Heart left ventricle (tissue), 16 donors: ENCODE results near the gene NYAP1. TPM values are rescaled to one million over a fixed set of nuclear protein-coding genes. Genes with fewer than 3 reads are reported as not detected.
"Not testable (repeated sequence)": the region's sequence is repeated elsewhere in the genome, so short reads cannot be mapped to it uniquely, and the experiment has no call there.

Experiments
- ATAC-seq, 4 donors: fragments of 200-7000 bp; cut with Tn5 transposase; one replicate each; pipeline ENCODE4 v1.9.1; 2020 to 2022; ENCODE audit warnings: moderate library complexity in 4 of 4, mild to moderate bottlenecking in 3 of 4, moderate number of reproducible peaks in 1 of 4
- DNase-seq, 5 donors: peaks; one replicate each; pipeline ENCODE4 v3.0.0-alpha.2; 2020
- H3K27ac ChIP-seq, 12 donors: fragments of 200-600 bp; sonication (generic) in 4 of 12; one replicate each; pipeline versions ENCODE4 v1.5.0 to v1.8.0; 2016 to 2022; ENCODE audit warnings: mild to moderate bottlenecking in 2 of 12
- H3K27me3 ChIP-seq, 9 donors: fragments of 200-600 bp; sonication (generic) in 2 of 9; one replicate each; pipeline versions ENCODE4 v1.5.1 to v1.8.0; 2016 to 2022; ENCODE audit warnings: mild to moderate bottlenecking in 3 of 9
- H3K36me3 ChIP-seq, 9 donors: fragments of 200-600 bp; sonication (generic) in 2 of 9; one replicate each; pipeline versions ENCODE4 v1.5.0 to v1.8.0; 2018 to 2022; ENCODE audit warnings: mild to moderate bottlenecking in 2 of 9
- H3K4me1 ChIP-seq, 12 donors: fragments of 200-600 bp; sonication (generic) in 4 of 12; one replicate each; pipeline versions ENCODE4 v1.5.0 to v1.8.0; 2016 to 2022; ENCODE audit warnings: mild to moderate bottlenecking in 3 of 12
- H3K4me3 ChIP-seq, 12 donors: fragments of 200-600 bp; sonication (generic) in 4 of 12; one replicate each; pipeline versions ENCODE4 v1.5.0 to v1.8.0; 2017 to 2022; ENCODE audit warnings: mild to moderate bottlenecking in 9 of 12, moderate library complexity in 4 of 12
- H3K9me3 ChIP-seq, 12 donors: fragments of 200-600 bp; sonication (generic) in 4 of 12; one replicate each; pipeline versions ENCODE4 v1.5.0 to v1.8.0; 2016 to 2022; ENCODE audit warnings: mild to moderate bottlenecking in 1 of 12
- CTCF ChIP-seq, 12 donors: fragments of 200-600 bp; sonication (generic) in 4 of 12; IDR thresholded peaks; one replicate each; pipeline versions ENCODE4 v1.5.0 to v1.8.0; 2018 to 2022; ENCODE audit warnings: antibody characterized with exemption in 12 of 12, mild to moderate bottlenecking in 5 of 12
- POLR2A ChIP-seq, 2 donors: fragments of 450-650 bp; IDR thresholded peaks; one replicate each; pipeline ENCODE4 v1.6.1; 2017; ENCODE audit warnings: antibody characterized with exemption in 2 of 2, mild to moderate bottlenecking in 2 of 2, moderate library complexity in 2 of 2
- WGBS, 4 donors: extraction: QIAGEN DNeasy Blood & Tissue Kit in 2 of 4; methylation state at CpG; one replicate each; pipeline versions ENCODE4 v1.1.5 to v1.1.7; 2013 to 2018; 5-methylcytosine and 5-hydroxymethylcytosine counted together
- intact Hi-C, 10 donors: fragments of 100-400 bp; cut with DNase I; formaldehyde crosslinking; loops; one replicate each; pipeline versions ENCODE4 v1.11.1 to v1.14.2; 2022
- polyA plus RNA-seq, 2 donors: library from polyadenylated mRNA; stranded (reverse); fragments of 200-250 nt; gene quantifications; one replicate each; pipeline ENCODE4 v1.2.3, GENCODE V29; 2013
- total RNA-seq, 9 donors: library from RNA; depleted of rRNA in 2 of 9; stranded (reverse); fragments of >200 nt in 2 of 9; fragmentation: NEBNext Ultra II Directional in 3 of 9; extraction: Animal tissue kit (Norgen Biotek cat#: 25700) in 3 of 9; gene quantifications; one replicate each; pipeline versions ENCODE4 v1.1.0 to v1.2.4, GENCODE V29; 2016 to 2023
- donor health status: ischemic (EF 13 %, LVEDD 7.1; RV severe dilation, severe dysfunction).
- donor health status: healthy with polysubstance abuse.
- donor health status: DM: no; HTN: yes; CAD: no.
- donor health status: DM: no; HTN: no; CAD: no.
- donor health status: ischemic (EF 25% LVEDD 6.9; RV normal size, moderate dysfunction).
- donor health status: ischemic (EF 25% LVEDD 5.7; RV mildly dilated, moderate dysfunction).
- donor health status: healthy.
- donor health status: DM: yes; HTN: yes; CAD: no.
- donor health status: ischemic (EF 35%, LVEDD 5.7; RV mildly dilated, moderate dysfunction).
- donor health status: nonischemic (EF 11% LVEDD 7.7; RV severe dilation, severe dysfunction).
- donor health status: DM: yes; HTN: yes; CAD: no.
- donor health status: PGD.
- donor health status: ischemic (EF 29% LVEDD 5.4; RV normal size, mild dysfunction).
- donor health status: nonischemic (EF 23%, LVEDD 6.1; RV moderate dilation, normal function).

Gene NYAP1
- total and polyA plus RNA-seq, 11 donors = 0.16 to 1.1 (median 0.40) TPM; not detected in 3

GRCh38 chr7:100435401-100436304 is 48.1 kb upstream of the NYAP1 start:
- Histone ChIP-seq H3K27ac (peak overlapping the region; percentile 81 to 99 (median 96)), H3K27me3 (no peaks in the 10 kb centered on the region), H3K36me3 (peaks cover 0 to 36% (median 24%) of the 10 kb centered on the region in 9 donors), H3K4me1 (peaks cover 0 to 52% (median 32%) of the 10 kb centered on the region in 12 donors), H3K4me3 (peak overlapping the region; percentile 63 to 98 (median 85)), H3K9me3 (no peaks in the 10 kb centered on the region)
- TF ChIP-seq POLR2A (IDR thresholded peaks at IDR 0.05) = peak in 1 of 2 donors; percentile 31
- no peak for TF ChIP-seq CTCF (IDR thresholded peaks at IDR 0.05)
- intact Hi-C loops = no loop called here
- ATAC-seq = peak in 3 of 4 donors; percentile 21 to 42 (median 42)
- peak; percentile 38 to 68 (median 47) for DNase-seq
- WGBS, 4 donors = 2 to 4% (median 3%) methylated on average over 35 to 81 of the region's 81 CpGs

- WGBS, 4 donors = 90 to 92% (median 91%) methylated on average over 27 to 28 of the region's 28 CpGs
- peaks cover 0 to 34% (median 15%) of the 10 kb centered on the region in 12 donors for H3K4me1 ChIP-seq
- DNase-seq = peak in 1 of 5 donors; percentile 19
- intact Hi-C loops = no loop called here
- ATAC-seq = no peak
- no peak for TF ChIP-seq CTCF (IDR thresholded peaks at IDR 0.05)
- TF ChIP-seq POLR2A (IDR thresholded peaks at IDR 0.05) = no peak
- peak overlapping the region in 6 of 12 donors; percentile 69 to 98 (median 84) for H3K4me3 ChIP-seq
- H3K9me3 ChIP-seq = no peaks in the 10 kb centered on the region
- peaks cover 0 to 26% (median 24%) of the 10 kb centered on the region in 9 donors for H3K36me3 ChIP-seq
- H3K27ac ChIP-seq = peak overlapping the region in 9 of 12 donors; percentile 92 to 99 (median 96)
- no peaks in the 10 kb centered on the region for H3K27me3 ChIP-seq
These were observed 46.3 kb upstream of the NYAP1 start for GRCh38 chr7:100437150-100438100.

GRCh38 chr7:100438172-100438571 is 45.6 kb upstream of the NYAP1 start:
- ATAC-seq (no peak), DNase-seq (no peak)
- H3K4me1 ChIP-seq = peaks cover 0 to 26% (median 14%) of the 10 kb centered on the region in 12 donors
- no peak for TF ChIP-seq POLR2A (IDR thresholded peaks at IDR 0.05)
- TF ChIP-seq CTCF (IDR thresholded peaks at IDR 0.05) = no peak
- intact Hi-C loops = no loop called here
- 48 to 52% (median 50%) methylated on average over 2 of the region's 2 CpGs for WGBS, 4 donors
- H3K27me3 ChIP-seq = no peaks in the 10 kb centered on the region
- H3K27ac ChIP-seq = peak overlapping the region in 1 of 12 donors; percentile 27
- no peak overlapping the region for H3K4me3 ChIP-seq
- peaks cover 0 to 19% (median 17%) of the 10 kb centered on the region in 9 donors for H3K36me3 ChIP-seq
- H3K9me3 ChIP-seq = no peaks in the 10 kb centered on the region

GRCh38 chr7:100438731-100439130 is 45.0 kb upstream of the NYAP1 start:
- H3K4me3 ChIP-seq, H3K9me3 ChIP-seq, H3K27ac ChIP-seq, intact Hi-C loops, DNase-seq, H3K27me3 ChIP-seq, ATAC-seq: not testable (repeated sequence)
- peaks cover 0 to 24% (median 16%) of the 10 kb centered on the region in 12 donors for H3K4me1 ChIP-seq
- peaks cover 0 to 13% (median 11%) of the 10 kb centered on the region in 9 donors for H3K36me3 ChIP-seq
- 94 to 96% (median 95%) methylated on average over 8 of the region's 8 CpGs for WGBS, 4 donors

GRCh38 chr7:100439244-100439643 is 44.5 kb upstream of the NYAP1 start:
- H3K4me3 ChIP-seq, intact Hi-C loops, ATAC-seq, DNase-seq, H3K27ac ChIP-seq, H3K27me3 ChIP-seq, H3K9me3 ChIP-seq, H3K36me3 ChIP-seq: not testable (repeated sequence)
- 89 to 92% (median 90%) methylated on average over 7 of the region's 7 CpGs for WGBS, 4 donors
- peaks cover 0 to 28% (median 19%) of the 10 kb centered on the region in 12 donors for H3K4me1 ChIP-seq
